ENCODE measurements around the gene STK32A.

STK32A gene

DNA sequence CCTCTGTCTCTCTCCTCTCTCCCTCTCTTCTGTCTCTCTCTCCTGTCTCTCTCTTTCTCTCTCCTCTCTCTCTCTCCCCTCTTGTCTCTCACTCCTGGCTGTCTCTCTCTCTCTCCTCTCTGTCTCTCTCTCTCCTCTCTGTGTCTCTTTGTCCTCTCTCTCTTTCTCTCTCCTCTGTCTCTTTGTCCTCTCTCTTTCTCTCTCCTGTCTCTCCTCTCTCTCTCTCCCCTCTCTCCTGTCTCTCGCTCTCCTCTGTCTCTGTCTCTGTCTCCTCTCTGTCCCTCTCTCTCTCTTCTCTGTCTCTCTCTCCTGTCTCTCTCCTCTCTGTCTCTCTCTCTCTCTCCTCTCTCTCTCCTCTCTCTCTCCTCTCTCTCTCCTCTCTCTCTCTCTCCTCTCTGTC lies 25.0 kb downstream of the STK32A start:
- Histone ChIP-seq H3K27me3 (ENCODE audit: control insufficient read depth in 1 of 2, insufficient read depth in 2 of 2, low read length in 2 of 2) (no peaks in the 10 kb centered on the region), H3K4me1 (ENCODE audit: control insufficient read depth, insufficient read depth, low read length) (no peaks in the 10 kb centered on the region), H3K9ac (ENCODE audit: low read length in 2 of 2) (no peak overlapping the region), H3K4me3 (ENCODE audit: low read length in 2 of 2) (no peak overlapping the region), H3K9me3 (ENCODE audit: control insufficient read depth in 2 of 2, low read length in 2 of 2) (no peaks in the 10 kb centered on the region), H3K36me3 (ENCODE audit: control insufficient read depth in 2 of 2, insufficient read depth in 2 of 2, low read length in 2 of 2) (no peaks in the 10 kb centered on the region), H3K27ac (ENCODE audit: low read length) (no peak overlapping the region)

DNA sequence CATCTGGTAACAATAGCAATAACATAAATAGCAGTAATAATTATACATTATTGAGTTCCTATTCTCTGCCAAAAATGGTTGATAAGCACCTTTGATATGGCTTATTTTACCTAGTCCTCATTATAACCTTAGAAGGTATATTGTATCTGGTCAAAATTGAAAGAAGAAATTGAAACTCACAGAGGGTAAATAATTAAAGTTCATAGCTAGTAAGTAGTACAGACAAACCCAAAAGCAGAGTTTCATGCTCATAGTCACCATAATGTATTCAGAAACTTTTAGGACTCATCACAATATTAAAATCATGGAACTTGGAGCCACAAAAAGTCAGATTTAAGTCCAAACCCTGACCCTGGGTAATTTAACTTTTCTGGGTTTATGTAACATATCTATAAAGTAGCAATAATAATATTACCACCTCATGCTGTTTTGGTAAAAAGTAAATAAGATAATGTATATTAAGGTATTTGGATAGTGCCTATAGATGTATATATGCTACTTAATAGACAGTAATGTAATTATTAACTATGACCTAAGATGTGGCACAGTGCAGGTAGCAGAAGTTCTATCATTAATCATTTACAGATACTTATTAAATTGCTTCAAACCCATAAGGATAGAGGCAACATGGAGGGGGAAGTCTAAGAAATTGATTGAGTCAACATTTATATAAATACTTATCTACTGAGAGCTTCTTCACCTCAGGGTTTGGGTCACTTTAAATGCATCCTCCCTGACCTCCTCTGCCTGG lies 32.4 kb downstream of the STK32A start:
- no peaks in the 10 kb centered on the region for H3K27me3 ChIP-seq (ENCODE audit: control insufficient read depth in 1 of 2, insufficient read depth in 2 of 2, low read length in 2 of 2)
- no peaks in the 10 kb centered on the region for H3K4me1 ChIP-seq (ENCODE audit: control insufficient read depth, insufficient read depth, low read length)
- no peak overlapping the region for H3K4me3 ChIP-seq (ENCODE audit: low read length in 2 of 2)
- H3K9ac ChIP-seq (ENCODE audit: low read length in 2 of 2): no peak overlapping the region
- H3K27ac ChIP-seq (ENCODE audit: low read length): no peak overlapping the region
- H3K9me3 ChIP-seq (ENCODE audit: control insufficient read depth in 2 of 2, low read length in 2 of 2): no peaks in the 10 kb centered on the region
- H3K36me3 ChIP-seq (ENCODE audit: control insufficient read depth in 2 of 2, insufficient read depth in 2 of 2, low read length in 2 of 2): no peaks in the 10 kb centered on the region

DNA sequence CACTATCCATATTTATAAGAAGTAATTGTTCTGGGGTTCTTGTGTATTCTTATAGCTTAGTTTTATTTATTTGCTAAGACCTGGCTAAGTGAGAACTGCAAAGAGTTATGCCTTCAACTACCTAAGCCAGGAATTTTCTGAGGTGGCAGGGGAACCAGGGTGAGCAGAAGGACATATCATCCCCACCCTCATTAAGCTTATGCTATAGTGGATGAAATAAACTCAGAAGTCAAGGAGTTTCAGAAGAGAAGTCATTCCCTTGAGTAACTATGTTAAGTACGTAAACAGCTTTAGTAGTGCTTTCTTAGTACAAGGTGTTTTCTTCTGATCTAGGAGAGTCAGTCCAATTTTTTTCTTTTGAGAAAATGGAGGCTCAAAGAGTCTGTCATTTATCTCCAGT lies 41.7 kb downstream of the STK32A start:
- H3K36me3 ChIP-seq (ENCODE audit: control insufficient read depth in 2 of 2, insufficient read depth in 2 of 2, low read length in 2 of 2): no peaks in the 10 kb centered on the region
- H3K4me3 ChIP-seq (ENCODE audit: low read length in 2 of 2): no peak overlapping the region
- no peaks in the 10 kb centered on the region for H3K9me3 ChIP-seq (ENCODE audit: control insufficient read depth in 2 of 2, low read length in 2 of 2)
- H3K4me1 ChIP-seq (ENCODE audit: control insufficient read depth, insufficient read depth, low read length): no peaks in the 10 kb centered on the region
- no peak overlapping the region for H3K9ac ChIP-seq (ENCODE audit: low read length in 2 of 2)
- H3K27me3 ChIP-seq (ENCODE audit: control insufficient read depth in 1 of 2, insufficient read depth in 2 of 2, low read length in 2 of 2): no peaks in the 10 kb centered on the region
- no peak overlapping the region for H3K27ac ChIP-seq (ENCODE audit: low read length)

DNA sequence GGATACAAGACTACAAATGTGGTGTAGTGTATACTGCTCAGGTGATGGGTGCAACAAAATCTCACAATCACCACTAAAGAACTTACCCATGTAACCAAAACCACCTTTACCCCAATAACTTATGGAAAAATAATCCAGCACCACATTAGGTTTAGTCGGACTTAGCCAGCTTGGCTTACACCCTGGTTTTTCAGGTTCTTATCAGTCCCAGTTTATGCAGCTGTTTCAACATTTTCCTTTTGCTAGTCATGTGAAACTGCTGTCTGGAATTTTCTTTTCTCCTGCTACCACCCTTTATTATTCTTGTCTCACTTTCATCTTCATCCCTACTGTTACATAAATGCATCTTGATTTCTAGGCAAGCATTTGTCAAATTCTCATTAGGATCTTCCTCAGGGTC lies 51.5 kb downstream of the STK32A start:
- Histone ChIP-seq H3K9ac (ENCODE audit: low read length in 2 of 2) (no peak overlapping the region), H3K4me3 (ENCODE audit: low read length in 2 of 2) (no peak overlapping the region), H3K9me3 (ENCODE audit: control insufficient read depth in 2 of 2, low read length in 2 of 2) (no peaks in the 10 kb centered on the region), H3K27me3 (ENCODE audit: control insufficient read depth in 1 of 2, insufficient read depth in 2 of 2, low read length in 2 of 2) (no peaks in the 10 kb centered on the region), H3K4me1 (ENCODE audit: control insufficient read depth, insufficient read depth, low read length) (no peaks in the 10 kb centered on the region), H3K36me3 (ENCODE audit: control insufficient read depth in 2 of 2, insufficient read depth in 2 of 2, low read length in 2 of 2) (no peaks in the 10 kb centered on the region), H3K27ac (ENCODE audit: low read length) (no peak overlapping the region)

DNA sequence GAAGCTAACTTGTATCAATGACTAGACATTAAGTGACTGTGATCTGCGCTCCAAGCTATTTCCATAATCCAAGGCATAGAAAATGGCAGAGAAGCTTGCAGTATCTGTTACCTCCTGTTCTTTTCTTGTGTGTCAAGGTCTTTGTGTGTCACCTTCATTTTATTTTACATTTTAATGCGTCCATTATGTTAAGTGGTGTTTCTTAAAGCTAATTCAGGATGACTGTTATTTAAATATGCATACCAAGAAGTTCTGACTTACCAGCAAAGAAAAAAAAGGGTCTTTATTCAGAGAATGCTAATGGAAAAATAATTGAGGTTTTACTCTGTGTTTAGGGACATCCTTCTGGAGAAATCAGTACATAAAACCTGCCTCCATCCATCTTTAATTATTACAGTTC lies 52.3 kb downstream of the STK32A start:
- H3K4me3 ChIP-seq (ENCODE audit: low read length in 2 of 2): no peak overlapping the region
- no peaks in the 10 kb centered on the region for H3K9me3 ChIP-seq (ENCODE audit: control insufficient read depth in 2 of 2, low read length in 2 of 2)
- H3K27ac ChIP-seq (ENCODE audit: low read length): no peak overlapping the region
- no peaks in the 10 kb centered on the region for H3K4me1 ChIP-seq (ENCODE audit: control insufficient read depth, insufficient read depth, low read length)
- H3K36me3 ChIP-seq (ENCODE audit: control insufficient read depth in 2 of 2, insufficient read depth in 2 of 2, low read length in 2 of 2): no peaks in the 10 kb centered on the region
- no peaks in the 10 kb centered on the region for H3K27me3 ChIP-seq (ENCODE audit: control insufficient read depth in 1 of 2, insufficient read depth in 2 of 2, low read length in 2 of 2)
- H3K9ac ChIP-seq (ENCODE audit: low read length in 2 of 2): no peak overlapping the region

DNA sequence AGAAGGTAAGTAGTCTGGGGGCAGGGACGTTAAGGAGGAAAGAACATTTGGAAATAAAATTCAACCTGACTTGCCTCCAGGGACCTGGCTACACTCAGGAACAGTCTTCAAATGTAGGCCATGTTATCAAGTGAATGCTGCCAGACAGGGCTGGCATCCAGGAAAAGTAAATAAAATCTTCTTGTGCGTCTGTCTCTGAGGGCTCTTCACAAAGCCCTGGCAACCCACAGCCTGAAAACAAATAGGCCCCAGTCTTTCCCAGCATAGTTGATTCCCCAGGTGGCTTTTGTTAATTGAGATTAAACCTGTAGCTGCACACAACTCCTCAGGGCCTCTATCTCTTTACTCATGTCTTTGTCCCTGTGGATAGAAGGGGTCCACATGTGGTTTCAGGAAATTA lies 55.4 kb downstream of the STK32A start:
- Histone ChIP-seq H3K27me3 (ENCODE audit: control insufficient read depth in 1 of 2, insufficient read depth in 2 of 2, low read length in 2 of 2) (no peaks in the 10 kb centered on the region), H3K9ac (ENCODE audit: low read length in 2 of 2) (no peak overlapping the region), H3K36me3 (ENCODE audit: control insufficient read depth in 2 of 2, insufficient read depth in 2 of 2, low read length in 2 of 2) (no peaks in the 10 kb centered on the region), H3K27ac (ENCODE audit: low read length) (no peak overlapping the region), H3K9me3 (ENCODE audit: control insufficient read depth in 2 of 2, low read length in 2 of 2) (no peaks in the 10 kb centered on the region), H3K4me1 (ENCODE audit: control insufficient read depth, insufficient read depth, low read length) (no peaks in the 10 kb centered on the region), H3K4me3 (ENCODE audit: low read length in 2 of 2) (no peak overlapping the region)

DNA sequence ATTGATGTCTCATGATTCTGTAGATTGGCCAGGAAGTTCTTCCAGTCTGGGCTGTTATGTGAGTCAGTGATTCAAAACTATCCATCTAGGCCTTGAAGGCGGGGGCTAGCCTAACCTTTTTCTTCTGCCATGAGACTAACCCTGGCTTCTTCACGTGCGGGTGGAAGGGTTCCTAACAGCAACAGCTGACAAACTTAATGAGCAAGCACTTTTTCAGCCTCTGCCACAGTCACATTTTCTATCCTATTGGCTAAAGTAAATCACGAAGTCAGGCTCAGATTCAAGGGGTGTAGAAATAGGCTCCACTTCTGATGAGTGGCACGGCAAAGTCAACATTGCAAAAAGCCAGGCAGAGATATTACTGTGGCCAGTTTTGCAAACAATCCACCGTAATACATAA lies 68.4 kb downstream of the STK32A start:
- H3K27me3 ChIP-seq (ENCODE audit: control insufficient read depth in 1 of 2, insufficient read depth in 2 of 2, low read length in 2 of 2): no peaks in the 10 kb centered on the region
- H3K9ac ChIP-seq (ENCODE audit: low read length in 2 of 2): no peak overlapping the region
- no peak overlapping the region for H3K27ac ChIP-seq (ENCODE audit: low read length)
- H3K4me3 ChIP-seq (ENCODE audit: low read length in 2 of 2): no peak overlapping the region
- no peaks in the 10 kb centered on the region for H3K9me3 ChIP-seq (ENCODE audit: control insufficient read depth in 2 of 2, low read length in 2 of 2)
- no peaks in the 10 kb centered on the region for H3K4me1 ChIP-seq (ENCODE audit: control insufficient read depth, insufficient read depth, low read length)
- H3K36me3 ChIP-seq (ENCODE audit: control insufficient read depth in 2 of 2, insufficient read depth in 2 of 2, low read length in 2 of 2): no peaks in the 10 kb centered on the region

DNA sequence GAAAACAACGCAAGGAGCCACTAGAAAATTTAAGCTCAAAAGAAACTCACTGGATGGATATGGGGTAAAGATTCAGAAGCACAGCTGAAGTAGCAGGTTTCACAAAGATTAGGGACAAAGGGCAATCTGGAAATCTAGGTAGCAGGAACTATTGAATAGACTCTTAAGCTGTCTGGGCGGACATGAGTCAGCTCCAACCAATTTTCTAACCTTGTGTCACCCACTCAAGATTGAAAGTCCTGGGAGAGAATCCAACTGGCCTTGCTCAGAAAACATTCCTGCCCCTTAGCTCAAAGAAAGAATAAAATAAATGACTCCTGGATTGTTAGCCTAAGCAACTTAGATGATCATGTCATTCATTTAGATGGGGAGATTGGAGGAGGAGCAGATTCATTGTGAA lies 69.2 kb downstream of the STK32A start:
- H3K4me1 ChIP-seq (ENCODE audit: control insufficient read depth, insufficient read depth, low read length): no peaks in the 10 kb centered on the region
- no peak overlapping the region for H3K27ac ChIP-seq (ENCODE audit: low read length)

DNA sequence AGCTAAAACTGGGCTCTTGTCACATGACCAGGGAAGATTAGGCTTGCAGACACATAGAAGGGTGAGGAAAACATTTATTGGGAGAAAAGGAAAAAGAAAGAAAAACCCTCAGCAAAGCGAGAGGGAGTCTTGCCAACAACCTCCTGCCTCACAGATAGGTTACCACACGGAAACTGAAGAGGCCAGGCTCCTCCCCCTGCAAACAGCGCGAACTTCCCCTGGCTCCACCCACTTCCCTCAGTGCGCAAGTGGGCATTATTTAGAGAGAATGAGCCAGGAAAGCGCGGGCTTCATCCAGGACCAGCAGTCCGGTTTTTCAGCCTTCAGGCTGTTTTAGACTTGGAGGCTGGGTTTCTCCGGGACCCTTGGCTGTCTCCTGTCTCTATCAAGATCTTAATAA lies 70.3 kb downstream of the STK32A start:
- Histone ChIP-seq H3K4me3 (ENCODE audit: low read length in 2 of 2) (no peak overlapping the region), H3K4me1 (ENCODE audit: control insufficient read depth, insufficient read depth, low read length) (no peaks in the 10 kb centered on the region), H3K9me3 (ENCODE audit: control insufficient read depth in 2 of 2, low read length in 2 of 2) (no peaks in the 10 kb centered on the region), H3K36me3 (ENCODE audit: control insufficient read depth in 2 of 2, insufficient read depth in 2 of 2, low read length in 2 of 2) (no peaks in the 10 kb centered on the region), H3K27ac (ENCODE audit: low read length) (no peak overlapping the region), H3K27me3 (ENCODE audit: control insufficient read depth in 1 of 2, insufficient read depth in 2 of 2, low read length in 2 of 2) (no peaks in the 10 kb centered on the region), H3K9ac (ENCODE audit: low read length in 2 of 2) (no peak overlapping the region)

More for the DNA sequence above, 69.2 kb downstream of the STK32A start:
- H3K36me3 ChIP-seq (ENCODE audit: control insufficient read depth in 2 of 2, insufficient read depth in 2 of 2, low read length in 2 of 2): no peaks in the 10 kb centered on the region
- H3K9ac ChIP-seq (ENCODE audit: low read length in 2 of 2): no peak overlapping the region
- no peaks in the 10 kb centered on the region for H3K9me3 ChIP-seq (ENCODE audit: control insufficient read depth in 2 of 2, low read length in 2 of 2)
- H3K27me3 ChIP-seq (ENCODE audit: control insufficient read depth in 1 of 2, insufficient read depth in 2 of 2, low read length in 2 of 2): no peaks in the 10 kb centered on the region
- no peak overlapping the region for H3K4me3 ChIP-seq (ENCODE audit: low read length in 2 of 2)

DNA sequence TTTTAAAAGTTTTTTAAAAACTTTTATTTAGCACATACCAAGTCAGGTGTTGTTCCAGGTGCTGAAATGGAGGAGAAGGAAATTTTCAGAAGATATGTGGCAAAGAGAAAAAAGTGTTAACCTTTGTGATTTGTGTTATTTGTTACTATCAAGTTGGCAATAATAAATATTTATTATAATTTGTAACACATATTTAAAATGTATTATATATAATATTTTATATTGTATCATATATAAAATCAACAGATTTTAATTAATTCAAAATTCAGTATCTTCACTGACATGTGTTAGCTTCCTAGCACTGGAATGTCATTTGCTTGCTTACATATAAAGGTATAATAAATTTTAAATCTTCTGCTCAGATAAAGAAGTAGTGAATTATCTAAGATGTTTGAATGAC lies 71.5 kb downstream of the STK32A start:
- H3K36me3 ChIP-seq (ENCODE audit: control insufficient read depth in 2 of 2, insufficient read depth in 2 of 2, low read length in 2 of 2): no peaks in the 10 kb centered on the region
- no peaks in the 10 kb centered on the region for H3K4me1 ChIP-seq (ENCODE audit: control insufficient read depth, insufficient read depth, low read length)
- no peaks in the 10 kb centered on the region for H3K27me3 ChIP-seq (ENCODE audit: control insufficient read depth in 1 of 2, insufficient read depth in 2 of 2, low read length in 2 of 2)
- no peak overlapping the region for H3K27ac ChIP-seq (ENCODE audit: low read length)
- H3K4me3 ChIP-seq (ENCODE audit: low read length in 2 of 2): no peak overlapping the region
- no peaks in the 10 kb centered on the region for H3K9me3 ChIP-seq (ENCODE audit: control insufficient read depth in 2 of 2, low read length in 2 of 2)
- no peak overlapping the region for H3K9ac ChIP-seq (ENCODE audit: low read length in 2 of 2)

DNA sequence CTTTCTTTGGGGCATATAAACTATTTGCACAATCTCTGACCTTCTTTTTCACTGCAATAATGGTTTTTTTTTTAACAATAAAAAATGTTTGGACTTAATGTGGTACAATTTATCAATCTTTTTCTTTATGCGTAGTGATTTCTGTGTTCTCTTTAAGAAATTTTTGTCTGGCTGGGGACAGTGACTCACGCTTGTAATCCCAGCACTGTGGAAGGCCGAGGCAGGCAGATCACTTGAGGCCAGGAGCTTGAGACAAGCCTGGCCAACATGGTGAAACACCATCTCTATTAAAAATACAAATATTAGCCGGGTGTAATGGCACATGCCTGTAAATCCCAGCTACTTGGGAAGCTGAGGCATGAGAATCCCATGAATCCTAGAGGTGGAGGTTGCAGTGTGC lies 72.3 kb downstream of the STK32A start:
- no peak overlapping the region for H3K4me3 ChIP-seq (ENCODE audit: low read length in 2 of 2)
- H3K36me3 ChIP-seq (ENCODE audit: control insufficient read depth in 2 of 2, insufficient read depth in 2 of 2, low read length in 2 of 2): no peaks in the 10 kb centered on the region
- H3K27me3 ChIP-seq (ENCODE audit: control insufficient read depth in 1 of 2, insufficient read depth in 2 of 2, low read length in 2 of 2): no peaks in the 10 kb centered on the region
- no peaks in the 10 kb centered on the region for H3K4me1 ChIP-seq (ENCODE audit: control insufficient read depth, insufficient read depth, low read length)
- H3K9ac ChIP-seq (ENCODE audit: low read length in 2 of 2): no peak overlapping the region
- H3K9me3 ChIP-seq (ENCODE audit: control insufficient read depth in 2 of 2, low read length in 2 of 2): no peaks in the 10 kb centered on the region
- H3K27ac ChIP-seq (ENCODE audit: low read length): no peak overlapping the region

Data from stomach smooth muscle (tissue), 2 donors.